ENCODE measurements around the gene ANKRD27. TPM values are rescaled to one million over a fixed set of nuclear protein-coding genes. Genes with fewer than 3 reads are reported as not detected.
A peak's percentile ranks its signal among the peaks of the same experiment; 100 is the strongest.

The ANKRD27 gene
- total RNA-seq, 1 experiment from 2014 or later = 55.5 TPM

DNA sequence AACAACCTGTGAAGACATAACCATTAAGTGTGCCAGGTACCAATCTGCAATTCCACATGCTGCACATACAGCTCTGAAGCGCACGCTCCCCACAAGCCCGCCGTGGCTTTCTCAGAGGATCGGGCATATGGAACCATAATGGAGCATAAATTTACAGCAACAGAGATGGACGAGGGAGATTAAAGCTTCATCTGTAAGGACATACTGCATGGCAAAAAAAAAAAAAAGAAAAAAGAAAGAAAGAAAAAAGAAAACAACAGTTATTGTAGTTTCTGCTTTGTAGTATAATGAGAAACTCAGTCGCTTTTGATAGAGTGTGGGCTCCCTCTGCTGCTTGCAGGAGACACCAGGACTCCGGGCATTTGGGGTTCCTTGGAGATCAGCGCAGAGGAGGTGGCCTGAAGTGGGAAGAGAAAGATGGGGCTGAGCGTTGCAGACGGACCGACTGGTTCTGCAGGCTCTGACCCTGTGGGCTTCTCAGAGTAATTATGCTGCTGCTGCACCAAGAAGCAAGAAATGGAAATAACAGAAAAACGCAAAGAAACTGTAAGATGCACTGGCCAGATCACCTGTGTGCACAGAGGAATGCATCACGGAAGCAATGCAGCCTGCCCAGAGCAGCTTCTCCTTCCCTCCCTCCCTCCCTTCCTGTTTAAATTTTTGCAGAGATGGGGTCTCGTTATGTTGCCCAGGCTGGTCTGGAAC, 104.7 kb downstream of the ANKRD27 start:
- TF ChIP-seq, protein P1, sequence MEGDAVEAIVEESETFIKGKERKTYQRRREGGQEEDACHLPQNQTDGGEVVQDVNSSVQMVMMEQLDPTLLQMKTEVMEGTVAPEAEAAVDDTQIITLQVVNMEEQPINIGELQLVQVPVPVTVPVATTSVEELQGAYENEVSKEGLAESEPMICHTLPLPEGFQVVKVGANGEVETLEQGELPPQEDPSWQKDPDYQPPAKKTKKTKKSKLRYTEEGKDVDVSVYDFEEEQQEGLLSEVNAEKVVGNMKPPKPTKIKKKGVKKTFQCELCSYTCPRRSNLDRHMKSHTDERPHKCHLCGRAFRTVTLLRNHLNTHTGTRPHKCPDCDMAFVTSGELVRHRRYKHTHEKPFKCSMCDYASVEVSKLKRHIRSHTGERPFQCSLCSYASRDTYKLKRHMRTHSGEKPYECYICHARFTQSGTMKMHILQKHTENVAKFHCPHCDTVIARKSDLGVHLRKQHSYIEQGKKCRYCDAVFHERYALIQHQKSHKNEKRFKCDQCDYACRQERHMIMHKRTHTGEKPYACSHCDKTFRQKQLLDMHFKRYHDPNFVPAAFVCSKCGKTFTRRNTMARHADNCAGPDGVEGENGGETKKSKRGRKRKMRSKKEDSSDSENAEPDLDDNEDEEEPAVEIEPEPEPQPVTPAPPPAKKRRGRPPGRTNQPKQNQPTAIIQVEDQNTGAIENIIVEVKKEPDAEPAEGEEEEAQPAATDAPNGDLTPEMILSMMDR (conservative IDR thresholded peaks at IDR 0.05) = peak; percentile 85
- no peak for TF ChIP-seq EZH2 (IDR thresholded peaks at IDR 0.05; ENCODE audit: low read depth)
- H3K4me3 ChIP-seq = no peak overlapping the region
- no peaks in the 10 kb centered on the region for H3F3A ChIP-seq (ENCODE audit: insufficient read depth, low read depth)
- no peaks in the 10 kb centered on the region for H4K20me1 ChIP-seq (ENCODE audit: insufficient read depth)
- H3K4me2 ChIP-seq = no peak overlapping the region
- H2AFZ ChIP-seq = no peak overlapping the region
- ChIA-PET CTCF (interaction anchor here (1.2 kb wide), 1 partner anchor 251 kb away, joined by 16 read pairs; no protein-coding TSS in a partner anchor), POLR2A (ENCODE audit: unreplicated experiment) (no interaction called here)
- no peaks in the 10 kb centered on the region for H3K9me3 ChIP-seq (ENCODE audit: insufficient read depth, low read depth)
- H3K27ac ChIP-seq = no peak overlapping the region
- H3K27me3 ChIP-seq (ENCODE audit: insufficient read depth, low read depth) = peaks cover 46% of the 10 kb centered on the region
- H3K4me1 ChIP-seq (replicated peaks; ENCODE audit: insufficient read depth) = no peaks in the 10 kb centered on the region
- no peaks in the 10 kb centered on the region for H3K9me2 ChIP-seq (ENCODE audit: insufficient read depth)
- no peaks in the 10 kb centered on the region for H3K79me2 ChIP-seq (ENCODE audit: low read depth)
- intact Hi-C loops (cut with micrococcal nuclease; ENCODE audit: unreplicated experiment) = loop anchor here (1.0 to 5.0 kb wide), 6 partner anchors 106 to 1903 kb away; no protein-coding TSS in a partner anchor
- no TSS peak for BruUV-seq (replicated peaks)
- no peaks in the 10 kb centered on the region for H3K36me3 ChIP-seq (ENCODE audit: low read depth)
- DNase-seq = peak; percentile 56 to 61

- Histone ChIP-seq H3K27ac (no peak overlapping the region), H3K79me2 (ENCODE audit: low read depth) (no peaks in the 10 kb centered on the region), H3F3A (ENCODE audit: insufficient read depth, low read depth) (no peaks in the 10 kb centered on the region), H3K4me1 (replicated peaks; ENCODE audit: insufficient read depth) (no peaks in the 10 kb centered on the region), H3K9me2 (ENCODE audit: insufficient read depth) (no peaks in the 10 kb centered on the region), H4K20me1 (ENCODE audit: insufficient read depth) (no peaks in the 10 kb centered on the region), H2AFZ (no peak overlapping the region), H3K27me3 (ENCODE audit: insufficient read depth, low read depth) (peaks cover 44% of the 10 kb centered on the region), H3K4me2 (no peak overlapping the region), H3K4me3 (no peak overlapping the region), H3K9me3 (ENCODE audit: insufficient read depth, low read depth) (no peaks in the 10 kb centered on the region), H3K36me3 (ENCODE audit: low read depth) (no peaks in the 10 kb centered on the region)
- BruUV-seq (replicated peaks) = no TSS peak
- CTCF ChIA-PET = no interaction called here
- no peak for TF ChIP-seq EZH2 (IDR thresholded peaks at IDR 0.05; ENCODE audit: low read depth)
- TF ChIP-seq, protein P1 (conservative IDR thresholded peaks at IDR 0.05) = no peak
- DNase-seq = no peak
- intact Hi-C loops (cut with micrococcal nuclease; ENCODE audit: unreplicated experiment) = no loop called here
- POLR2A ChIA-PET (ENCODE audit: unreplicated experiment) = no interaction called here
Observed at GRCh38 chr19:32567486-32567885, 107.5 kb downstream of the ANKRD27 start.

GRCh38 chr19:32566246-32566830, 108.6 kb downstream of the ANKRD27 start:
- Histone ChIP-seq H3K27ac (no peak overlapping the region), H3K9me3 (ENCODE audit: insufficient read depth, low read depth) (no peaks in the 10 kb centered on the region), H2AFZ (no peak overlapping the region), H3K36me3 (ENCODE audit: low read depth) (no peaks in the 10 kb centered on the region), H3K4me1 (replicated peaks; ENCODE audit: insufficient read depth) (no peaks in the 10 kb centered on the region), H3K27me3 (ENCODE audit: insufficient read depth, low read depth) (peaks cover 44% of the 10 kb centered on the region), H3K9me2 (ENCODE audit: insufficient read depth) (no peaks in the 10 kb centered on the region), H3K4me3 (no peak overlapping the region), H3F3A (ENCODE audit: insufficient read depth, low read depth) (no peaks in the 10 kb centered on the region), H4K20me1 (ENCODE audit: insufficient read depth) (no peaks in the 10 kb centered on the region), H3K4me2 (no peak overlapping the region), H3K79me2 (ENCODE audit: low read depth) (no peaks in the 10 kb centered on the region)
- no peak for DNase-seq
- intact Hi-C loops (cut with micrococcal nuclease; ENCODE audit: unreplicated experiment) = no loop called here
- no peak for TF ChIP-seq EZH2 (IDR thresholded peaks at IDR 0.05; ENCODE audit: low read depth)
- TF ChIP-seq, protein P1 (conservative IDR thresholded peaks at IDR 0.05) = no peak
- BruUV-seq (replicated peaks) = no TSS peak
- ChIA-PET POLR2A (ENCODE audit: unreplicated experiment) (no interaction called here), CTCF (interaction anchor here (0.7 kb wide), 1 partner anchor 437 kb away, joined by 3 read pairs; no protein-coding TSS in a partner anchor)

Measured in PC-9 (cell line).